ENCODE results near the gene INAFM2.

DNA sequence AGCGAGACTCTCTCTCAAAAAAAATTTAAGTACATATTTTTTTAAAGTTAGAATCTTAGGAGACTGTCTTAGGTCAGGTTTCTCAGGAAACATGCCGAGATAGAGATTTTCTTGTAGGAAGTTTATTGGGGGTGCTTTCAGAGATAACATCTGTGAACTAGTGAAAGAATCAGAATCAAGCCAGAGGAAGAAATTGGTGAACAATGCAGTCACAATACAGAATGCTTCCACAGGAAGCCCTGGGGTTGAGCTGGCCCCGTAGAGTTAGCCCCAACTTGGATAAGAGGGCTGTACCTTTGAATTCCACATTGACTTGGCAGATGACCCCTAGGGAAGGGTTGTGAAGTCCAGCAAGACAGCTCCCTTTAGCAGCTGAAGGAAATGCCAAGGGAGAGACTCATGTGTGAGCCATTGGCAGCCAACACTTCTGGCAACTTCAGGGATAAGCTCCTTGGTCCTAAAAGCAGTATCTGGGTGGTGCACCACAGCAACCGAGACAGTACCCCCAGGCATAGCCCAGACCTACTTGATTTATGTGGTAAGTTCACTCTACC is 8.7 kb upstream of the INAFM2 start:
- TF ChIP-seq MAFK (IDR thresholded peaks at IDR 0.05; ENCODE audit: low read depth, low read length) = no peak
- TF ChIP-seq, protein P1, sequence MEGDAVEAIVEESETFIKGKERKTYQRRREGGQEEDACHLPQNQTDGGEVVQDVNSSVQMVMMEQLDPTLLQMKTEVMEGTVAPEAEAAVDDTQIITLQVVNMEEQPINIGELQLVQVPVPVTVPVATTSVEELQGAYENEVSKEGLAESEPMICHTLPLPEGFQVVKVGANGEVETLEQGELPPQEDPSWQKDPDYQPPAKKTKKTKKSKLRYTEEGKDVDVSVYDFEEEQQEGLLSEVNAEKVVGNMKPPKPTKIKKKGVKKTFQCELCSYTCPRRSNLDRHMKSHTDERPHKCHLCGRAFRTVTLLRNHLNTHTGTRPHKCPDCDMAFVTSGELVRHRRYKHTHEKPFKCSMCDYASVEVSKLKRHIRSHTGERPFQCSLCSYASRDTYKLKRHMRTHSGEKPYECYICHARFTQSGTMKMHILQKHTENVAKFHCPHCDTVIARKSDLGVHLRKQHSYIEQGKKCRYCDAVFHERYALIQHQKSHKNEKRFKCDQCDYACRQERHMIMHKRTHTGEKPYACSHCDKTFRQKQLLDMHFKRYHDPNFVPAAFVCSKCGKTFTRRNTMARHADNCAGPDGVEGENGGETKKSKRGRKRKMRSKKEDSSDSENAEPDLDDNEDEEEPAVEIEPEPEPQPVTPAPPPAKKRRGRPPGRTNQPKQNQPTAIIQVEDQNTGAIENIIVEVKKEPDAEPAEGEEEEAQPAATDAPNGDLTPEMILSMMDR (conservative IDR thresholded peaks at IDR 0.05; ENCODE audit: low read depth, low read length) = no peak
- TF ChIP-seq SMC3 (IDR thresholded peaks at IDR 0.05; ENCODE audit: low read depth, low read length) = no peak
